Skeletal muscle tissue (tissue), 4 donors: ENCODE data around the gene SEMA4D. TPM values are rescaled to one million over a fixed set of nuclear protein-coding genes. Genes with fewer than 3 reads are reported as not detected.

Experiments
- H3K27ac ChIP-seq: one replicate; pipeline ENCODE4 v1.7.0; 2013; ENCODE audit warnings: mild to moderate bottlenecking, low read depth, low read length, inconsistent platforms
- H3K27me3 ChIP-seq, 3 donors: one replicate each; pipeline ENCODE4 v1.7.0; 2013; ENCODE audit warnings: low read length in 3 of 3; ENCODE audit not compliant: control insufficient read depth in 3 of 3, insufficient read depth in 3 of 3
- H3K36me3 ChIP-seq, 3 donors: one replicate each; pipeline ENCODE4 v1.7.0; 2013; ENCODE audit warnings: low read length in 3 of 3; ENCODE audit not compliant: control insufficient read depth in 3 of 3, insufficient read depth in 3 of 3
- H3K4me1 ChIP-seq, 3 donors: one replicate each; pipeline ENCODE4 v1.7.0; 2013; ENCODE audit warnings: low read length in 3 of 3, mild to moderate bottlenecking in 3 of 3; ENCODE audit not compliant: control insufficient read depth in 3 of 3, insufficient read depth in 3 of 3
- H3K4me3 ChIP-seq, 3 donors: one replicate each; pipeline ENCODE4 v1.7.0; 2013; ENCODE audit warnings: low read length in 3 of 3
- H3K9ac ChIP-seq, 3 donors: one replicate each; pipeline ENCODE4 v1.7.0; 2013; ENCODE audit warnings: low read length in 3 of 3, mild to moderate bottlenecking in 3 of 3, moderate library complexity in 2 of 3, low read depth in 1 of 3
- H3K9me3 ChIP-seq, 3 donors: one replicate each; pipeline ENCODE4 v1.7.0; 2013; ENCODE audit warnings: low read length in 3 of 3; ENCODE audit not compliant: control insufficient read depth in 3 of 3
- total RNA-seq: library from RNA; depleted of rRNA; stranded (reverse); fragments of >200 nt; gene quantifications from one replicate; pipeline ENCODE4 v1.2.3, GENCODE V29; 2014
- donor health status: Osteomylitis.

The SEMA4D gene
- total RNA-seq, 1 donor from 2014 or later, result 14.6 TPM

- no peak overlapping the region for H3K4me3 ChIP-seq
- no peaks in the 10 kb centered on the region for H3K9me3 ChIP-seq
- no peak overlapping the region for H3K27ac ChIP-seq
- H3K27me3 ChIP-seq, result no peaks in the 10 kb centered on the region
- no peaks in the 10 kb centered on the region for H3K36me3 ChIP-seq
- peaks cover 0 to 12% (median 7%) of the 10 kb centered on the region in 3 donors for H3K4me1 ChIP-seq
- H3K9ac ChIP-seq, result no peak overlapping the region
These were observed 24.5 kb upstream of the SEMA4D start for GRCh38 chr9:89522261-89522958.

GRCh38 chr9:89519366-89519805, 21.5 kb upstream of the SEMA4D start:
- Histone ChIP-seq H3K27ac (no peak overlapping the region), H3K27me3 (no peaks in the 10 kb centered on the region), H3K4me3 (no peak overlapping the region), H3K36me3 (no peaks in the 10 kb centered on the region), H3K9ac (no peak overlapping the region), H3K9me3 (no peaks in the 10 kb centered on the region), H3K4me1 (peaks cover 0 to 12% (median 7%) of the 10 kb centered on the region in 3 donors)

- Histone ChIP-seq H3K36me3 (no peaks in the 10 kb centered on the region), H3K27ac (no peak overlapping the region), H3K9me3 (no peaks in the 10 kb centered on the region), H3K27me3 (no peaks in the 10 kb centered on the region), H3K4me1 (peaks cover 0 to 12% (median 7%) of the 10 kb centered on the region in 3 donors), H3K4me3 (no peak overlapping the region), H3K9ac (no peak overlapping the region)
These were observed 20.8 kb upstream of the SEMA4D start for GRCh38 chr9:89518466-89519365.

- Histone ChIP-seq H3K36me3 (no peaks in the 10 kb centered on the region), H3K27ac (no peak overlapping the region), H3K9ac (no peak overlapping the region), H3K4me1 (peaks cover 0 to 12% (median 7%) of the 10 kb centered on the region in 3 donors), H3K4me3 (no peak overlapping the region), H3K27me3 (no peaks in the 10 kb centered on the region), H3K9me3 (no peaks in the 10 kb centered on the region)
These were observed 17.5 kb upstream of the SEMA4D start for GRCh38 chr9:89515416-89515815.

GRCh38 chr9:89514956-89515355, 17.0 kb upstream of the SEMA4D start:
- H3K27me3 ChIP-seq, result no peaks in the 10 kb centered on the region
- H3K4me1 ChIP-seq, result peaks cover 0 to 10% (median 7%) of the 10 kb centered on the region in 3 donors
- no peak overlapping the region for H3K27ac ChIP-seq
- no peak overlapping the region for H3K9ac ChIP-seq
- no peak overlapping the region for H3K4me3 ChIP-seq
- no peaks in the 10 kb centered on the region for H3K9me3 ChIP-seq
- no peaks in the 10 kb centered on the region for H3K36me3 ChIP-seq

GRCh38 chr9:89514337-89514736, 16.4 kb upstream of the SEMA4D start:
- Histone ChIP-seq H3K27me3 (no peaks in the 10 kb centered on the region), H3K9ac (no peak overlapping the region)

GRCh38 chr9:89513837-89514236, 15.9 kb upstream of the SEMA4D start:
- H3K27me3 ChIP-seq, result no peaks in the 10 kb centered on the region

More at GRCh38 chr9:89514337-89514736, 16.4 kb upstream of the SEMA4D start:
- Histone ChIP-seq H3K36me3 (no peaks in the 10 kb centered on the region), H3K9me3 (no peaks in the 10 kb centered on the region), H3K27ac (no peak overlapping the region), H3K4me1 (peaks cover 0 to 4% (median 2%) of the 10 kb centered on the region in 3 donors), H3K4me3 (no peak overlapping the region)

GRCh38 chr9:89512382-89512781, 14.5 kb upstream of the SEMA4D start:
- Histone ChIP-seq H3K9me3 (no peaks in the 10 kb centered on the region), H3K27me3 (no peaks in the 10 kb centered on the region), H3K4me1 (no peaks in the 10 kb centered on the region), H3K9ac (no peak overlapping the region), H3K4me3 (no peak overlapping the region), H3K27ac (no peak overlapping the region), H3K36me3 (no peaks in the 10 kb centered on the region)

More at GRCh38 chr9:89513837-89514236, 15.9 kb upstream of the SEMA4D start:
- H3K4me1 ChIP-seq, result no peaks in the 10 kb centered on the region
- H3K27ac ChIP-seq, result no peak overlapping the region
- no peak overlapping the region for H3K9ac ChIP-seq
- H3K36me3 ChIP-seq, result no peaks in the 10 kb centered on the region
- H3K9me3 ChIP-seq, result no peaks in the 10 kb centered on the region
- no peak overlapping the region for H3K4me3 ChIP-seq

- Histone ChIP-seq H3K4me3 (no peak overlapping the region), H3K4me1 (peaks cover 0 to 2% (median 0%) of the 10 kb centered on the region in 3 donors), H3K9ac (no peak overlapping the region), H3K9me3 (no peaks in the 10 kb centered on the region), H3K36me3 (no peaks in the 10 kb centered on the region), H3K27ac (no peak overlapping the region), H3K27me3 (no peaks in the 10 kb centered on the region)
These were observed 11.2 kb upstream of the SEMA4D start for GRCh38 chr9:89508951-89509615.
